Pulmonary artery endothelial cell (primary cell): ENCODE measurements around the gene RNF39. TPM values are rescaled to one million over a fixed set of nuclear protein-coding genes. Genes with fewer than 3 reads are reported as not detected.

Source experiments
- DNase-seq: peaks from one replicate; pipeline ENCODE4 v3.0.0-alpha.2; 2011; ENCODE audit warnings: low read depth, low spot score
- total RNA-seq: library from RNA; depleted of rRNA; stranded (reverse); fragments of >200 nt; gene quantifications from 2 replicates; pipeline ENCODE4 v1.2.3, GENCODE V29; 2014

The RNF39 gene
- total RNA-seq, 1 donor from 2014 or later = not detected

DNA sequence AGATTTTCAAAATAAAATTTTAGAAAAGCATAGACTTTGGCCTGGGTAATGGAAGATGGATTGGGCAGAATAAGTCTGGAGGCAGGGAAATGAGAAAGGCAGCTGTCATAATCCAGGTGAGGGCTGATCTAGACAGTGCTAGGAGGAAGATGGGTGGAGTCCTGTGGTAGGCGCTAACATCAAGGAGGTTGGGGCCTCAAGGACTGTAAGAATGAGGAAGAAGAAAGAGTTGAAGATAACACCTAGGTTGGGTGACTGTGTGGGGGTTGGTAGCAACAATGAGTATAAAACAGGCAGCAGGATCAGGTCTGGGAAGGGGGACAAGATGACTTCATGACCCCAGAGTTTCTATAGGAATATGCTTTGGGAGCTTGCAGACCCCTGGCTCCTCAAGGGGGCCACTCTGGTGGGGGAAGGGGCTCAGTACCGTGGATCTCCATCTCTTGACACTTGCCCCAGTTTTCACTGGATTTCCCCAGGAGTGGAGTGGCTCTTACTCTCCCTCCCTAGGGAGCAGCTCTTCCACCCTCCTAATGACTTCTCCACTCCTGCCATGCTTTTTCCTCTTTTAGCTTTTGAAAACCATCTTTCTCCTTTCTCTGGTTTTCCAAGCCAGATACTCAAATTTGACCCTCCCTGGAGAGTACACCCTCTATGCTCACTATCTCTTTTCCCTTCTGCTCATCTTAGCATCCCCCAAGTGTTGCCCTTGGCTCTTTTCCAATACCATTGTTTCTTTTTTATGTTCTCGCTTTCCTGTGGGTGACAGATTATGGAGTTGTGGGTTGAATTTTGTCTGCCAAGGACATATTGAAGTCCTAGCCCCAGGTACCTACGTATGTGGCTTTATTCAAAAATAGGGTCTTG is 22.6 kb upstream of the RNF39 start:
- no peak for DNase-seq

DNA sequence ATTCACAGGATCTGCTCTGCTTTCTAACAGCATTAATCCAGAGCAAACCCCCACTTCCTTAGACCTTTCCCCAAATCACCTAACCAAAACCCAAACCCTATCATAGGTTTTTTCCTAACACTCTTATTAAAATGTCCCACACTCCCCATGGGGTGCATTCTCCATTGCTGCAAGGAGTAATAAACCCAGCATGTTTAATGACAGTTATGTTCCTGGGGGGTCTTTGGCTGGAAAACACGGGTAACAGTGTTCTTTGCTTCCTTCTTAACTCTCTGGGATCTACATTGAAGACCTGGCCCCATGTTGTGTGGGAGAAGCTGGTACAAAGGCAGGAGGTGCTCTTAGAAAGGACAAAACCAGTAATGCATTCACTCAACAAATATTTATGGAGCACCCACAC is 21.3 kb upstream of the RNF39 start:
- no peak for DNase-seq

DNA sequence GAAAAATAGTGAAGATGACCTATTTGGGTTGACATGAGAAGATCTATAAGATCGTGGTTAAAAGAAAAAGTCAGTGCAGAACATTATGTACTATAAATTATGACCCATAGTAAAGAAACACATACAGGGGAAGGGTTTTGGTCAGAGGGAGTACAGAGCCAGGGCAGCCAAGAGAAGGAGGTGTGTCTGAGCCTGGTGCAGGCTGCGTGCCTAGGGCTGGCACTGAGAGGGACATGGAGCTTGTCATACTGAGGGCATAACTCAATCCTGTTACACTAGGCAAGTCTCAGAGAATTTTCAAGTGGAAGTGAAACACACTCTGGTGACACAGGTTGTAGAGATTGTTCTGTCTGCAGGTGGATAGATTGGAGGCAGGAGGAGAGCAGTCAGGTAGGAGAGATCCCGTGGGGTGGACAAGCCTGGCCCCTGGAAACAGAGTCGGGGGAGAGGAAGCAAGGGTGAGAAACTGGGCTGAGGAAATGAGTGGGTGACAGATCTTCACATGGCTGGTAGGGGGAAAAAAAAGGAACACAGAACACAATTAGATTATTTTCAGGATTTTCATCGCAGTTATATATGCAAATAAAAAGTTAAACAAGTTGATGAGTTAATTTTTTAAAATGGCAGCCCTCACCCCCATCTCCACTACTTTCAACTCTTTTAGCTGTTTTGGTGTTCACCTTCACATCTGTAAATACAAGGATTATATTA is 18.5 kb upstream of the RNF39 start:
- DNase-seq = no peak

DNA sequence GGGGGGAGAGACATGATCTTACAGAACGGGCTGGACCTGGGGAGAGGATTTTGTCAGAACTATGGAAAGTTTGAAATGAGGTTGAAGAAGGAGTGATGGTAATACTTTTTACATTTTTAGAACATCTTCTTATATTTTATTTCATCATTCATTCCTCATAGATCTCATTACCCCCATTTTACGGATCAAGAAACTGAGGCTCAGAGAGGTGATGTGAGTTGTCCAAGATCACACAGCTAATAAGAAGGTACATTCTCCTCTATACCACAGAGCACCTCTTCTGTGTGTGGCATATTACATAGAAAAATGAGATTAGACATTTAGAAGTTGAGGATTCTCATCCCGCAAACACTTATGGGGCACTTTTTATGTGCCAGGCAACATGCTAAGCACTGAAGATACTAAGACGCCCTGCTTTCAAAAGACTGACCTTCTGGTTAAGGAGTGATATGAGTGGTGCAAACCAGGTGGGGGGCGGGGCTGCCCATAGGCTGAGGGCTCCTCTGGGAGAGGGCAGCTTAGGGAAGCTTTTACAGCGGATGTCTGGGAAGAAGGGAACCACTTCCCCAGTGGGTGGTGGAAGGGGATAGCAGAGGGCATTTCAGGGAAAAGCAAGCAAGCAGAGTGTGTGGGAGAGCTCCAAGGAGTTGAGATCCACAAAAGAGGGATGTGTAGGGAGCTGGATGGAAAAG is 17.4 kb upstream of the RNF39 start:
- DNase-seq = no peak

DNA sequence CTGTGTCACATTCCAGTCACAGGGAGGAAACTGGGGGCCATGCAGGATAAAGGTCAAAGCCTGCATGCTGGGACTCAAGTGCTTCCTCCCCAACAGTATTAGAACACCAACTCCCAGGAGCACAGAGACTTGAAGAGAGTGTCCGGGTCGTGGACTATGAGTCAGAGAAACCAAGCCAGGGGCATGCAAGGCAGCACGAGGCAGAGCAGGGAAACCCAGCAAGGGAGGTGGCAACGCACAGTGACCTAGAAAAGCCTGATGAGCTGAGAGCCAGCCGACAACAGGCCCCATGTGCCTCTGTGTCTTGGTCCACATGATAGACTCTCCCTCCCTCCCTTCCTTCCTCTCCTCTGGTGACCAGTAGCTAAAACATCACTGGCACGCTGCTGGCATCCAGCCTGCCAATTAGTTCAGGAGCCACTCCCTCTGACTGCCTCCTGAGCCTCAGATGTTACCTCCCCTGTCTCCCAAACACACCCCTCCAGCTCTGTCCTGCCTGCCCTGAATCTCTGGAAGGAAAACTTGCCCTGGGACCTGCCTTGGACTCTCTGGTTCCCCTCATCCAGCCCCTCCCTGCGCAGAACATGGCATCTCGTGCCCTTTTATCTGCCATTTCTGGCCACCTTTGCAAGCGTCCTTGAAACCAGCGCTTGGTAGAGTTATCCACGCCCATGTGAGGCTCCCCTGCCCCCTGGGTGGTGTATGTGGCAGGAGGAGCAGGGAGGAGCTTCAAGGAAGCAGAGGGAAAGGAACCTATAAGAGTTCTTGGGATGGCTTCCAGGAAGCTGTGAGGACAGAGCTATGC is 16.2 kb upstream of the RNF39 start:
- DNase-seq = no peak

DNA sequence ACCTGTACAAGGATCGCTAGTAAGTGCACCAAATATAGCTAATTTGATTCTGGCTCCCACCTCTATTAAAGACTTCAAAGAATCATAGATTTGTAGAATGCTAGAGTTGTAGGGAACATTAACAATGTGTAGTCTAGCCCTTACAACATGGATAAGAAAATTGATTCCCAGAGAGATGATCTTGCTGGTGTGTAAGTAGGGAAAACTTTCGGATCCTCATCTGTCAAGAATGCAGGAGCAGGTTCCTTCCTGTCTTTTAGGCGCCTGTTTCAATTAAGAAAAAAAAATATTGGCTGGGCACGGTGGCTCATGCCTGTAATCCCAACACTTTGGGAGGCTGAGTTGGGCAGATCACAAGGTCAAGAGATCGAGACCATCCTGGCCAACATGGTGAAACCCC is 12.3 kb upstream of the RNF39 start:
- no peak for DNase-seq

DNA sequence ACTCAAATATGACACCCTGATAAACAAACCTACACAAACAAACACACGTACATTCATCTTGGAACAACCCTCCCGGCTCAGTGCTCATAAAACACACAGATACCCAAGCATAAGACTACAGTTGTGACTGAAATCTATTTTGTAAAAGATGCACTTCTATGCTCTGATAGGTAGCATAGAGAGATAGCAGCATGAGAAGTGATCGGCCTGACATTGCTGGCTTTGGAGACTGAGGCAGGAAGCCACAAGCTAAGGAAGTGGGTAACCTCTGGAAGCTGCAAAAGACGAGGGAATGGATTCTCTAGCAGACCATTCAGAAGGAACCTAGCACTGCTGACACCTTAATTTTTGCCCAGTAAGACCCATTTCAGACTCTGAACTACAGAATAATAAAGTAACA is 1.6 kb upstream of the RNF39 start:
- DNase-seq = no peak

DNA sequence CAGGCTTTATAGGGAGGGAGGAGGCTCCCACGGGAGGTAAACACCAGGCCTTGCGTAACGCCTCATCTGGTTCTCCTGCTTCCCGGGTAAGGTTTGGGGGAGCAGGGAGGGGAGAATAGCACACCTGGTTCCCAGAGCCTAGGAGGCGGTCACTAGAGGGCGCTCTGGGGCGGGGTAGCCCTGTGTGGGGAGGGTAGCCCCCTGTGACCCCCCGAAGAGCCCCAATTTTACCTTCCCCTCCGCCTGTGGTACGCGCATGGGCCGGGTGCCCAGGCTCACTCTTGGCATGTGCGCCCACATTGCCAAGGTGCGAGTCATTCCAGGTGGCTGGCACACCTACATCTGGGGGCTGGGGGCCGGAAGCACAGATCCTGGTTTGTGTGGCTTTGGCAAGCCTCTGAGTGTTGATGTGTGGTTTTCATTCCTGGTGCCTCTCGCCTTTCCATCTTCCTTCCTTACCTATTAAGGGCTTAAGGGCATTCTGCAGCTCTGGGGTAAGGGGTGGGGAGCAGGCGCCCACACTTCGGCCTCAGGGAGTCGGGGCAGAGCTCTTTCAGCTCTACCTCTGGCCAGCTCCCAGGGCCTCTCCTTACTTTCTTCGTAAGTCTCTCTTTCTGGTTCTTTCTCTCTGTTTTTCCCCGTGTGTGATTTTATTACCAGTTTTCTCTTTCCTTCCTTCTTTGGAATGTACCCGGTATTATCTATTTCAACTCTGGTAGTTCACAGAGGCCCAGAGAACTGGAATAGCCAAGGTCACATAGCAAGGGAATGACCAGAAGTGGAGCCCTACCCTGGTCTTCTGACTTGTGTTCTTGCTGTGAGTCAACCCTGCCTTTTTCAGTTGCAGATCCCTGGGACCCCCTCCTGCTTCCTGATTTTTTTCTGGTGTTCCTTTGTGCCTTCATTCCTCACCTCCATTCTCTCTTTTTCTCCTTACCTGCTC is 492 bp upstream of the RNF39 start:
- DNase-seq = no peak

DNA sequence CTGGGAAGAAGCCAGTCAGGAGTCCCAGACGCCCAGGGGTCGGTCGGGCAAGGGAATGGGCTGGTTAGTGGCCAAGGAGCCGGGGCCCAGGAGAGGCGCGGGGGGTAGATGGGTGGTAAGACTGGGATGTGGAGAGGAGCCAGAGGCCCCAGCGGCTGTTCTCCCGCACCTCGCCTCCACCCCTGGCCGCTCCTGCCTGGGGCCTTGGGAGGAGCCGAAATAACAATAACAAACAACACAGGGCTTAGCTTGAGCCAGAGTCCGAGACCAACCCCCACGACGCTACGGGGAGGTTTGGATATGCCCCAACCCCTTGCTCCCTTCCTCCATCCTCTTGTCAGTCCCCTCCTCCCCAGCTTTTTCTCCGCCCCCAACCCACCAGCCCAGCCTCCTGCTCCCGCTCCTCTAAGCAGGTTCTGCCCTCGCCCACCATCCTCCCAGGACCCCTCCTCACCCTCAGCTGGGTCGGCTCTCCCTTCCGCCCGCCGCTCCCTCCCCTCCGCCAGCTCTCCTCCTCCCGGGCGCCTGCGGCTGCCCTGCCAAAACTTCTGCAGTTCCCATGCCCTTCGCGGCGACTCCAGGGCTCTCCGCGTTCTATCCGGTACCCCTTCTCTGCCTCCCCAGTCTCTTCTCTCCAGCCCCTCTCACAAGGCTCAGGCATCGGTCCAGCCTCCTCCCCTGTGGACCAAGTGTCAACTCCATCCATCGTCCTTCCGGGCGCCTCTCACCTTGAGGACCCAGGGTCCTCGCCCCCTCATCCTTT is 1.1 kb downstream of the RNF39 start:
- DNase-seq = no peak

DNA sequence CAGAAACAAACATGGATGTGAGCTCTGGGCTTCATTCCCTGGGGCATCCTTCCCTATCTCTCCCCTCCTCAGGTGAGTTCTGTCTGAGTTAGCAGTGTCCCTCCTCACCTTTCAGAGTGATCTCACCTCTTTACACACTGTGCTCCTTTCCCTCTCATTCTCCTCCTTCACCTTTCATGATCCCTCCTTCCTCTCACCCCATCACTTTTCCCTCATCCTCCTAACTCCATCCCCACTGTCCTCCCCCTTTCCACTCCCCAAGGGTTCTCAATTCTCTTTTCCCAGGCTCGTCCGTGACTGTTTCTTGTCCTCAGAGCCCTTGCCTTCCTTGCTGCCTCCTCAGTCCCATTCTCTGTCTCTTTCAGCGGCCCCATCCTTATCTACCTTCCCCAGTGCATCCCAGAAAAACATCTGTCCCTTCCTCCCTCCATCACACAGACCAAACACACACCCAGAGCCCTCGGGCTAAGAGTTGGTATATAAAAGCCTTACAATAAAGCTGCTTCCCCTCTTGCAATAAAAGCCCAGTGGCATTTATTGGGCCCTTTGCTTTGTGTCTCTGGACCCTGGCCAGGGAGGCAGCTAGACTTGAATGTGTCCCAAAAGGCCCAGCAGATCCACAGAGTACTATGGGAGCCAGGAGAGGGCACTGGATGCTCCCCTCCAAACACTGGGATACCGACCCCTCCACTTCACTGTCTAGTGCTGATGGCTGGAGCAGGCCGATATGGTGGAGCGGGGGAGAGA is 1.9 kb downstream of the RNF39 start:
- no peak for DNase-seq

DNA sequence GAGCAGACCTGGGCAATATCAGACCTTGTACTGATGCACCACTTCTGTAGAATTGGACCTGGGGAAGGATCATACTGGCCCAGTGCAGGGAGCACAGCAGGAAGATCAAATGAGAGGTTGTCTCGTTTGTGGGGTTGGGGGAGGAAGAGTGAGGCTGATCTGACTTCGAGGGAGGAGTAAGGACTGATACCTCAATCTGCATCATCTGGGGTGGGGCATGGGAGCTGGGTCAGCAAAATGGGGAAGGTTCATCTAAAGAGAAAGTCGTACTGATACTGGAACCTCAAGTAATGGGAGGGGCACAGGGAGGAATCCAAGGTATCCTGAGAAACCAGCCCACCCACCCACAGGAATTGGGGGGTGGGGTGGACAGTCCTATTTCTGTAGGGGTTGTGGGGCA is 3.7 kb downstream of the RNF39 start:
- DNase-seq = no peak

DNA sequence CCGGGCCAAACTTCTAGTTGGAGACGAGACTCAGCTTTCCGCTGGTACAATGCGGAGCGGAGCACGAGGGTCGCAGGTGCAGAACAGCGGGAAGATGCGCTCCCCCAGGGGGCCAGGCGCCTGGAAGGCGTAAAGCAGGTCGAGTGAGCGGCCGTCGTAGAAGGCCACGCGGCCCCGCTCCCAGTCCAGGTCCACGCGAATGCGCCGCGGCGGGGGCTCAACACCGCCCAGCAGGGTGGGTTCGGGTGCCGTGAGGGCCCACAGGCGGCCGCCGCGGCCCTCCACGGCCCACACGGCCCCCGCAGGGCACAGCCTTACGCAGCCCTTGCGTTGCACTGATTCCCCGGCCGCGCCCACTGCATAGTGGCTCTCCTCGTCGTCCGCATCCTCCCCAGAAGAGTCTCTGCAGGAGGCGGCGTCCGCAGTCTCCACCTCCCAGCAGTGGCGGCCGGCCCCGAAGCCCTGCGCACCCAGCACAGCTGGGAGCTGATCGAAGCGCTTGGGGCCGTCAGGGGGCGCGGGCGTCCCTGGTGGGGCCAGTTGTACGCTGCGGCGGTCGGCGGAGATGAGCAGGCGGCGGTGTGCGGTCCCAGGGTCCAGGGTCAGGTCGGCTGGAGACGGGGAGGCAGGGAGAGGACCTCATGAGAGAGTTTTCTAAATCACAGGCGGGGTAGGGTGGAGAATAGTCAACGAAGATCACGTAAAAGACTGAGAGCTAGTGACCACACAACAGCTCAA is 4.3 kb downstream of the RNF39 start:
- no peak for DNase-seq

DNA sequence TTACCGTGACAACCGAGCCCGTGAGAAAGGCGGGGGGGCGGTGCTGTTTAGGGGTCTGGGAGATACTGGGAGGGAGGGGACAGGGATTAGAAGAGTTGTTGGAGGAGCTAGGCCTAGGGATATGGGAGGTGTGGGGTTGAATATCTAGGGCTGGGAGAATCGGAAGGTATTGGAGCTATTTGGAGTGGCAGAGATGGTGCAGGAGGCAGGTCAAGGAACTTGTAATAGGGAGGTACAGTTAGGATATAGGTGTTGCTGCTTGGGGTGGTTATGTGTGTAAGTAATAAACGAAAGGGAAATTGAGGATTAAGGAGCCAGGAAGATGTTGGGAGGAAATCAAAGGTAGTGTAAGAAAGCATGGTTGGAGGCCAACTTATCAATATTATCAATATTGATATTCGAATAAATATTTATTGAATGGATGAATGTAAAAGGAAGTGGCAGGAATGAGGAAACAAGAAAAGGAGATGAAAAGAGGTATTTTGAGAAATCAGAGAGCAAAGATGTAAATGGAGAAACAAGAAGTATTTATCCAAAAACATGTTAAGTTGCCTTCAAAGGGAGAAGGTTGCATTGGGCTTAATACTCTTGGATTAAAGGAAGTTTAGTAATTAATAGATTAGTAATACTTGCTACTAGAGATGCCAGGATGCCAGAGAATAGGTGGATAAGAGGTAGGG is 8.0 kb downstream of the RNF39 start:
- no peak for DNase-seq

DNA sequence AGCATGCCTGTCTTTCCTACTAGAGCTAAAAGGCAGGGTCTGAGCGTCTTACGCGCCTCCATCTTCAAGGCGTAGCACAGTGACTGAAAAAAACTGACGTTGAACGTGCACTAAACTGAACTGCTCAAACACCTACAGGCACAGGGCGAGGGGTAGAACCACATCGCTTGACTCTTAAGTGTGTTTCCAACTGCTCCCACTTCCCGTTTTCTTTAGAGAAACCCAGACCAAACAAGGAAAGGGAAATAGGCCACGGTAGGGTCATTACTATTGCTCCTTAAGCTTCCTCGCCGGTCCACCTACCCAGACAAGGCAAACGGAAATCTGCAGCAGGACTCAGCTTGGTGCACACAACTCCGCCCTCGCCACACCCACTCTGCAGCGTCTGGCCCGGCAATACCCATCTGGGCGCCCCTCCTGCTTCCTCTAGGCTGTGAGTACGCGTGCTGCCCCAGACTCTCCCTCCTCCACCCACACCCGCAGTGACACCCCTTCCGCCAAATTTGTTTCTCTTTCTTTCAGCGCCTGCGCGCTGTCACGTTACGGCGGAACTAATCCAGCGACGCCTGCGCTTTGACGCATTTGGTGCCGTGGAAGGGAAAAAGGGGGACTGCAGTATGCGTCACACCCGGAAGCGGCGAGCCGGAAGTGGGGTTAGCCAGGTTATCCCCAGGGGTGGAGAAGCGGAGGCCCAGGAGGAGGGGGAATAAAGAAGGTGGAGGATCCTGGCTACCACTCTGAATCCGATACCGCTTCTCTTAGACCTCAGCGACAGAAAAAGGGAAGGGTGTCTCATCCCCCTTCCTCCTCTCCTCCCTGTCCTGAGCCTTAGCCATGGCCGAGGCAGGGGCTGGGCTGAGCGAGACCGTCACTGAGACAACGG is 8.8 kb downstream of the RNF39 start, which contains the start of gene PPP1R11:
TSS of gene PPP1R11 (plus strand) at position 622 of the 883 bp plus-strand sequence. CDS start at position 835, 213 bp downstream.
- peak; percentile 98 for DNase-seq

DNA sequence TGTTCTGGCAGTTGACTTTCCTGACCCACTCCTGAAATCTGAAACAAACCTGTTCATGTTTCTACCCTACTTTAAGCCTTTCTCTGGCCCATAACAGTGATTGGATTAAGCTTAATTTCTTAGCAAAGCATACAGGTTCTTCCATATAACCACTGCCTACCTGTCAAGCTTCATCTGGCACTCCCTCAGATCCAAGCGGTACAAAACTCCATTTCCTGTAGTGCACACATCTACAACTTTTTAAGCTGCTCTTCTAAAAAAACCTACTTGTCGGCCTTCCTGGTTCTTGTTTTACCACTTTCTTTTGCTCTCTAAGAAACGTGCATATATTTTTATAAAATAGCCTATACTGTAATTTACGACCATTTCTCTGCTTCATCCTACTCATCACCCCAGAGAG is 9.5 kb downstream of the RNF39 start:
- DNase-seq = no peak

DNA sequence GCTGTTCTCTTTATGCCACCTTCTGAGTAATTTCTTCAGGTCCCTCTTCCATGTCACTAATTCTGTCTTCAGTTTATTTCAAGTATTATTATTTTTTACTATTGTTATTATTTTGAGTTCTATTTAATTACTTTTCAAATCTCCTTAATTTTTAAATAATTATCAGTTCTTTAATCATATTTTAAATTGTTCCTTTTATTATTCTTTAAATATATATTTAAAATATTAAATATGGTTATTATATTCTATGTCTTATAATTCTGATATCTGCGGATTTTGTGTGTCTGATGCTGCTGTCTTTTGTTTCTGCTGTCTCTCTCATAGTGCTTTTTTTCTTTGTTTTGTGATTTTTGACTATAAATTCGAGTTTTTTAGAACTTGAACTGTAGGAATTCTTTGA is 12.3 kb downstream of the RNF39 start:
- DNase-seq = no peak
